GM12878 (cell line): Measurements from ENCODE around the gene SERPINA9. TPM values are rescaled to one million over a fixed set of nuclear protein-coding genes. Genes with fewer than 3 reads are reported as not detected.

Experiments used
- ATAC-seq: fragments of 200-7000 bp; cut with Tn5 transposase; 3 replicates; pipeline ENCODE4 v1.9.1; 2020; ENCODE audit warnings: mild to moderate bottlenecking, moderate library complexity
- BruUV-seq: library from RNA; stranded (reverse); fragments of 400-500 nt; replicated peaks from 2 replicates; lab custom pipeline; 2021; lab: Mats Ljungman, UMichigan
- CTCF ChIA-PET: fragments of 300-600 bp; sonication (Branson Sonifier 250); formaldehyde crosslinking; extraction: SDS; loops from one replicate; lab custom pipeline; 2021; ENCODE audit warnings: inconsistent platforms; lab: Yijun Ruan, JAX
- POLR2A ChIA-PET: fragments of 350-600 bp; formaldehyde crosslinking; extraction: SDS; loops from one replicate; lab custom pipeline; 2021; ENCODE audit warnings: inconsistent platforms; lab: Charles Lee
- RAD21 ChIA-PET: fragments of 300-600 bp; sonication (Branson Sonifier 250); formaldehyde crosslinking; loops from one replicate; lab custom pipeline; 2023; ENCODE audit warnings: antibody characterized with exemption; ENCODE audit not compliant: unreplicated experiment; lab: Charles Lee
- SMC1A ChIA-PET: fragments of 300-600 bp; sonication (Branson Sonifier 250); formaldehyde crosslinking; loops from one replicate; lab custom pipeline; 2023; ENCODE audit not compliant: unreplicated experiment, uncharacterized antibody; lab: Charles Lee
- DNase-seq: peaks from one replicate; pipeline ENCODE4 v3.0.0-alpha.2; 2011; ENCODE audit warnings: low read depth, low spot score
- FAIRE-seq: peaks from 3 replicates; lab custom pipeline; 2011; peaks lifted over from hg19 to GRCh38; lab: Jason Lieb, UNC
- H2AFZ ChIP-seq: 2 replicates; pipeline ENCODE4 v1.6.0; 2011; ENCODE audit warnings: low read depth, low read length, control low read depth; ENCODE audit not compliant: control insufficient read depth
- H3K27ac ChIP-seq: 2 replicates; pipeline ENCODE4 v1.5.1; 2011; ENCODE audit warnings: control low read depth; ENCODE audit not compliant: control insufficient read depth, insufficient read depth
- H3K27me3 ChIP-seq, 2 experiments: replicated peaks in 1 of 2; 2 replicates each; pipeline versions ENCODE4 v1.6.0 to v1.6.1; 2011; ENCODE audit warnings: low read length in 1 of 2; ENCODE audit not compliant: control insufficient read depth in 2 of 2, insufficient read depth in 2 of 2
- H3K36me3 ChIP-seq, 2 experiments: 2 replicates each; pipeline ENCODE4 v1.5.1; 2011; ENCODE audit warnings: low read length in 1 of 2; ENCODE audit not compliant: control insufficient read depth in 2 of 2, insufficient read depth in 2 of 2
- H3K4me1 ChIP-seq: 2 replicates; pipeline ENCODE4 v1.6.1; 2011; ENCODE audit warnings: mild to moderate bottlenecking, low read length, moderate library complexity, mixed read lengths; ENCODE audit not compliant: control insufficient read depth, insufficient read depth
- H3K4me2 ChIP-seq: 2 replicates; pipeline ENCODE4 v1.6.0; 2011; ENCODE audit warnings: control low read depth; ENCODE audit not compliant: control insufficient read depth, insufficient read depth
- H3K4me3 ChIP-seq: fragments of 200-600 bp; sonication (generic); 2 replicates; pipeline ENCODE4 v1.5.1; 2016
- H3K79me2 ChIP-seq: 2 replicates; pipeline ENCODE4 v1.6.0; 2011; ENCODE audit warnings: low read length; ENCODE audit not compliant: control insufficient read depth, insufficient read depth
- H3K9ac ChIP-seq: 2 replicates; pipeline ENCODE4 v1.8.0; 2011; ENCODE audit warnings: low read length, control low read depth, mixed read lengths; ENCODE audit not compliant: control insufficient read depth, insufficient read depth
- H3K9me3 ChIP-seq: replicated peaks from 3 replicates; pipeline ENCODE4 v1.5.1; 2011; ENCODE audit warnings: mild to moderate bottlenecking, low read length; ENCODE audit not compliant: control insufficient read depth, insufficient read depth
- H4K20me1 ChIP-seq: 2 replicates; pipeline ENCODE4 v1.6.0; 2011; ENCODE audit not compliant: control insufficient read depth, insufficient read depth
- ATF7 ChIP-seq: fragments of 450-650 bp; IDR thresholded peaks from 2 replicates; pipeline ENCODE4 v1.6.1; 2016; ENCODE audit warnings: low read depth, mild to moderate bottlenecking
- CHD1 ChIP-seq: IDR thresholded peaks from 2 replicates; pipeline ENCODE4 v1.6.1; 2012; ENCODE audit warnings: low read depth, low read length, improper control_type of control experiment
- CHD4 ChIP-seq: fragments of 200-600 bp; sonication (generic); IDR thresholded peaks from 2 replicates; pipeline ENCODE4 v1.6.1; 2016; ENCODE audit warnings: mild to moderate bottlenecking
- HDAC6 ChIP-seq: fragments of 200-600 bp; sonication (generic); IDR thresholded peaks from one replicate; pipeline ENCODE4 v1.8.0; 2017; ENCODE audit warnings: antibody characterized with exemption; ENCODE audit not compliant: unreplicated experiment
- IKZF1 ChIP-seq: fragments of 450-650 bp; conservative IDR thresholded peaks from 2 replicates; pipeline ENCODE4 v1.6.1; 2017; ENCODE audit warnings: antibody characterized with exemption, mild to moderate bottlenecking
- NR2F1 ChIP-seq: fragments of 450-650 bp; conservative IDR thresholded peaks from 2 replicates; pipeline ENCODE4 v1.6.1; 2017; ENCODE audit warnings: mild to moderate bottlenecking
- POU2F2 ChIP-seq: IDR thresholded peaks from 3 replicates; pipeline ENCODE4 v1.6.1; 2011; ENCODE audit warnings: low read depth, mild to moderate bottlenecking, low read length, borderline replicate concordance
- RUNX3 ChIP-seq: IDR thresholded peaks from 2 replicates; pipeline ENCODE4 v1.6.1; 2012; ENCODE audit warnings: low read length, inconsistent platforms
- SMAD1 ChIP-seq: fragments of 450-650 bp; IDR thresholded peaks from 2 replicates; pipeline ENCODE4 v1.6.1; 2018; ENCODE audit warnings: mild to moderate bottlenecking, low read depth; ENCODE audit not compliant: partially characterized antibody
- ZSCAN29 ChIP-seq: fragments of 450-650 bp; IDR thresholded peaks from 2 replicates; pipeline ENCODE4 v1.6.1; 2017; ENCODE audit warnings: mild to moderate bottlenecking, moderate library complexity
- WGBS: methylation state at CpG from one replicate; pipeline ENCODE4 v1.1.6; 2016; ENCODE audit warnings: low lambda C conversion rate; ENCODE audit not compliant: insufficient replicate concordance, insufficient coverage; ENCODE audit errors: missing lambda C conversion rate; 5-methylcytosine and 5-hydroxymethylcytosine counted together
- in situ Hi-C: fragments of 300-500 bp; cut with MboI; formaldehyde crosslinking; loops from 9 replicates; pipeline ENCODE4 v1.14.3; 2018; ENCODE audit warnings: mixed read lengths
- intact Hi-C: fragments of 100-400 bp; cut with micrococcal nuclease; formaldehyde crosslinking; loops from one replicate; pipeline ENCODE4 v1.14.2; 2022; ENCODE audit not compliant: unreplicated experiment
- polyA plus RNA-seq, 11 experiments: library from polyadenylated mRNA; depleted of rRNA in 4 of 11; unstranded in 6 of 11; stranded (reverse) in 5 of 11; fragments of >200 nt; fragmentation: Nextera tagmentation in 4 of 11; fragmentation: Illumina TruSeq in 1 of 11; extraction: Ambion mirVana in 4 of 11; extraction: Trizol in 1 of 11; gene quantifications; 1 replicate in 1 of 11; 2 replicates in 10 of 11; pipeline versions ENCODE4 v1.2.1 to v1.2.3, GENCODE V29; 2011 to 2016; ENCODE audit warnings: inconsistent platforms in 2 of 11, missing spikeins in 2 of 11, low read depth in 1 of 11
- total RNA-seq, 4 experiments: library from RNA; depleted of rRNA in 3 of 4; stranded (reverse); fragments of >200 nt in 3 of 4; fragmentation: Illumina TruSeq in 1 of 4; extraction: Trizol in 1 of 4; gene quantifications; 2 replicates each; pipeline versions ENCODE4 v1.2.1 to v1.2.3, GENCODE V29; 2013 to 2021
- TF ChIP-seq, protein P1 (sequence below): fragments of 450-650 bp; conservative IDR thresholded peaks from 2 replicates; pipeline ENCODE4 v1.6.1; 2017; ENCODE audit warnings: mild to moderate bottlenecking, moderate library complexity
- TF ChIP-seq, protein P2 (sequence below): IDR thresholded peaks from 2 replicates; pipeline ENCODE4 v1.6.1; 2012; ENCODE audit warnings: improper control_type of control experiment, low read depth, low read length; ENCODE audit not compliant: insufficient replicate concordance

Gene SERPINA9
- total and polyA plus RNA-seq, 10 of the 15 experiments (the other 5 are each of a cell fraction or from before 2014, with no cell fraction given), result 0.05 TPM; not detected in 9

DNA sequence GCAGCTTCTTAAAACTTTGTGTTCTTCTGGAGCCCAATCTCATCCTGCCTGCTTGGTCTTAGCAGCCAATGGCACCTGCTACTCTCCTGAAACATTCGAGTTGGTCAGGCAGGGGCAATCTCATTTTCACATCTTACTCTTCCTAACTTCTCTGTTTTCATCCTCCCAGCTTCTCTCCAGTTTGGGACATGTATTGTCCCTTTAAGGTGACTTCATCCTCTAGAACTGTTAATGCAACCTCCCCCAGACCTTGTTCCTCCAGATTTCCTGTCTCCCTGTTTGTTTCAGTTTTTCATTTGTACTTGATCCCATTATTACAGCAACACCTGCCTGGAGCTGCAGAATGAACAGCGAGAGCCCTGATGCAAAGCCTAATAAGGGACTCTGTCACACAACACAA lies 54.7 kb downstream of the SERPINA9 start:
- Histone ChIP-seq H3K36me3 (no peaks in the 10 kb centered on the region), H3K9ac (no peak overlapping the region), H3K4me3 (no peak overlapping the region), H3K9me3 (peaks cover 2% of the 10 kb centered on the region; the same call in 2 of the 3 replicates), H3K27ac (no peak overlapping the region), H4K20me1 (no peaks in the 10 kb centered on the region), H3K27me3 (peaks cover 0 to 1% of the 10 kb centered on the region in 2 experiments; a peak in 2 of 4 replicates), H3K79me2 (no peaks in the 10 kb centered on the region), H3K4me1 (no peaks in the 10 kb centered on the region), H2AFZ (no peak overlapping the region), H3K4me2 (no peak overlapping the region)
- in situ Hi-C loops, result no loop called here
- ChIA-PET CTCF (interaction anchor here (0.8 to 3.8 kb wide), 6 partner anchors 14 to 706 kb away, joined by 3 to 37 read pairs (median 4); no protein-coding TSS in a partner anchor), RAD21 (no interaction called here), SMC1A (interaction anchor here (1.1 kb wide), 1 partner anchor 65 kb away, joined by 5 read pairs; no protein-coding TSS in a partner anchor), POLR2A (no interaction called here)
- FAIRE-seq (no peak), ATAC-seq (no peak), DNase-seq (no peak)
- intact Hi-C loops, result no loop called here
- no peak for TF ChIP-seq ATF7
- TF ChIP-seq, protein P1, sequence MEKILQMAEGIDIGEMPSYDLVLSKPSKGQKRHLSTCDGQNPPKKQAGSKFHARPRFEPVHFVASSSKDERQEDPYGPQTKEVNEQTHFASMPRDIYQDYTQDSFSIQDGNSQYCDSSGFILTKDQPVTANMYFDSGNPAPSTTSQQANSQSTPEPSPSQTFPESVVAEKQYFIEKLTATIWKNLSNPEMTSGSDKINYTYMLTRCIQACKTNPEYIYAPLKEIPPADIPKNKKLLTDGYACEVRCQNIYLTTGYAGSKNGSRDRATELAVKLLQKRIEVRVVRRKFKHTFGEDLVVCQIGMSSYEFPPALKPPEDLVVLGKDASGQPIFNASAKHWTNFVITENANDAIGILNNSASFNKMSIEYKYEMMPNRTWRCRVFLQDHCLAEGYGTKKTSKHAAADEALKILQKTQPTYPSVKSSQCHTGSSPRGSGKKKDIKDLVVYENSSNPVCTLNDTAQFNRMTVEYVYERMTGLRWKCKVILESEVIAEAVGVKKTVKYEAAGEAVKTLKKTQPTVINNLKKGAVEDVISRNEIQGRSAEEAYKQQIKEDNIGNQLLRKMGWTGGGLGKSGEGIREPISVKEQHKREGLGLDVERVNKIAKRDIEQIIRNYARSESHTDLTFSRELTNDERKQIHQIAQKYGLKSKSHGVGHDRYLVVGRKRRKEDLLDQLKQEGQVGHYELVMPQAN, result no peak
- no peak for TF ChIP-seq ZSCAN29
- no peak for TF ChIP-seq HDAC6
- TF ChIP-seq CHD1, result no peak
- no peak for TF ChIP-seq NR2F1
- TF ChIP-seq SMAD1, result no peak
- TF ChIP-seq, protein P2, sequence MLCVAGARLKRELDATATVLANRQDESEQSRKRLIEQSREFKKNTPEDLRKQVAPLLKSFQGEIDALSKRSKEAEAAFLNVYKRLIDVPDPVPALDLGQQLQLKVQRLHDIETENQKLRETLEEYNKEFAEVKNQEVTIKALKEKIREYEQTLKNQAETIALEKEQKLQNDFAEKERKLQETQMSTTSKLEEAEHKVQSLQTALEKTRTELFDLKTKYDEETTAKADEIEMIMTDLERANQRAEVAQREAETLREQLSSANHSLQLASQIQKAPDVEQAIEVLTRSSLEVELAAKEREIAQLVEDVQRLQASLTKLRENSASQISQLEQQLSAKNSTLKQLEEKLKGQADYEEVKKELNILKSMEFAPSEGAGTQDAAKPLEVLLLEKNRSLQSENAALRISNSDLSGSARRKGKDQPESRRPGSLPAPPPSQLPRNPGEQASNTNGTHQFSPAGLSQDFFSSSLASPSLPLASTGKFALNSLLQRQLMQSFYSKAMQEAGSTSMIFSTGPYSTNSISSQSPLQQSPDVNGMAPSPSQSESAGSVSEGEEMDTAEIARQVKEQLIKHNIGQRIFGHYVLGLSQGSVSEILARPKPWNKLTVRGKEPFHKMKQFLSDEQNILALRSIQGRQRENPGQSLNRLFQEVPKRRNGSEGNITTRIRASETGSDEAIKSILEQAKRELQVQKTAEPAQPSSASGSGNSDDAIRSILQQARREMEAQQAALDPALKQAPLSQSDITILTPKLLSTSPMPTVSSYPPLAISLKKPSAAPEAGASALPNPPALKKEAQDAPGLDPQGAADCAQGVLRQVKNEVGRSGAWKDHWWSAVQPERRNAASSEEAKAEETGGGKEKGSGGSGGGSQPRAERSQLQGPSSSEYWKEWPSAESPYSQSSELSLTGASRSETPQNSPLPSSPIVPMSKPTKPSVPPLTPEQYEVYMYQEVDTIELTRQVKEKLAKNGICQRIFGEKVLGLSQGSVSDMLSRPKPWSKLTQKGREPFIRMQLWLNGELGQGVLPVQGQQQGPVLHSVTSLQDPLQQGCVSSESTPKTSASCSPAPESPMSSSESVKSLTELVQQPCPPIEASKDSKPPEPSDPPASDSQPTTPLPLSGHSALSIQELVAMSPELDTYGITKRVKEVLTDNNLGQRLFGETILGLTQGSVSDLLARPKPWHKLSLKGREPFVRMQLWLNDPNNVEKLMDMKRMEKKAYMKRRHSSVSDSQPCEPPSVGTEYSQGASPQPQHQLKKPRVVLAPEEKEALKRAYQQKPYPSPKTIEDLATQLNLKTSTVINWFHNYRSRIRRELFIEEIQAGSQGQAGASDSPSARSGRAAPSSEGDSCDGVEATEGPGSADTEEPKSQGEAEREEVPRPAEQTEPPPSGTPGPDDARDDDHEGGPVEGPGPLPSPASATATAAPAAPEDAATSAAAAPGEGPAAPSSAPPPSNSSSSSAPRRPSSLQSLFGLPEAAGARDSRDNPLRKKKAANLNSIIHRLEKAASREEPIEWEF, result no peak
- TF ChIP-seq POU2F2, result no peak
- no peak for TF ChIP-seq RUNX3
- no peak for TF ChIP-seq IKZF1
- TF ChIP-seq CHD4, result no peak
- 21% methylated on average over 2 of the region's 2 CpGs for WGBS
- no TSS peak for BruUV-seq
